ENCODE data around the gene NRG4.
"Not testable (repeated sequence)": the region's sequence is repeated elsewhere in the genome, so short reads cannot be mapped to it uniquely, and the experiment has no call there.

DNA sequence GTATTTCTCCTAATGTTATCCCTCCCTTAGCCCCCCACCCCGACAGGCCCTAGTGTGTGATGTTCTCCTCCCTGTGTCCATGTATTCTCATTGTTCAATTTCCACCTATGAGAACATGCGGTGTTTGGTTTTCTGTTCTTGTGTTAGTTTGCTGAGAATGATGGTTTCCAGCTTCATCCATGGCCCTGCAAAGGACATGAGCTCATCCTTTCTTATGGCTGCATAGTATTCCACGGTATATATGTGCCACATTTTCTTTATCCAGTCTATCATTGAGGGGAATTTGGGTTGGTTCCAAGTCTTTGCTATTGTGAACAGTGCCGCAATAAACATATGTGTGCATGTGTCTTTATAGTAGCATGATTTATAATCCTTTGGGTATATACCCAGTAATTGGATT is 1.2 kb upstream of the NRG4 start:
- TF ChIP-seq, protein P1, sequence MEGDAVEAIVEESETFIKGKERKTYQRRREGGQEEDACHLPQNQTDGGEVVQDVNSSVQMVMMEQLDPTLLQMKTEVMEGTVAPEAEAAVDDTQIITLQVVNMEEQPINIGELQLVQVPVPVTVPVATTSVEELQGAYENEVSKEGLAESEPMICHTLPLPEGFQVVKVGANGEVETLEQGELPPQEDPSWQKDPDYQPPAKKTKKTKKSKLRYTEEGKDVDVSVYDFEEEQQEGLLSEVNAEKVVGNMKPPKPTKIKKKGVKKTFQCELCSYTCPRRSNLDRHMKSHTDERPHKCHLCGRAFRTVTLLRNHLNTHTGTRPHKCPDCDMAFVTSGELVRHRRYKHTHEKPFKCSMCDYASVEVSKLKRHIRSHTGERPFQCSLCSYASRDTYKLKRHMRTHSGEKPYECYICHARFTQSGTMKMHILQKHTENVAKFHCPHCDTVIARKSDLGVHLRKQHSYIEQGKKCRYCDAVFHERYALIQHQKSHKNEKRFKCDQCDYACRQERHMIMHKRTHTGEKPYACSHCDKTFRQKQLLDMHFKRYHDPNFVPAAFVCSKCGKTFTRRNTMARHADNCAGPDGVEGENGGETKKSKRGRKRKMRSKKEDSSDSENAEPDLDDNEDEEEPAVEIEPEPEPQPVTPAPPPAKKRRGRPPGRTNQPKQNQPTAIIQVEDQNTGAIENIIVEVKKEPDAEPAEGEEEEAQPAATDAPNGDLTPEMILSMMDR (IDR thresholded peaks at IDR 0.05; ENCODE audit: low read depth, low read length, poor library complexity, severe bottlenecking), result not testable (repeated sequence)
- TF ChIP-seq EZH2phosphoT487 (IDR thresholded peaks at IDR 0.05; ENCODE audit: borderline replicate concordance, low read length), result not testable (repeated sequence)
